Retina (tissue), 1 donor: ENCODE results near the gene PLPP2.
"Not testable (repeated sequence)": the region's sequence is repeated elsewhere in the genome, so short reads cannot be mapped to it uniquely, and the experiment has no call there.

Experiments
- DNase-seq: peaks from one replicate; pipeline ENCODE4 v3.0.0-alpha.2; 2016

Gene PLPP2

DNA sequence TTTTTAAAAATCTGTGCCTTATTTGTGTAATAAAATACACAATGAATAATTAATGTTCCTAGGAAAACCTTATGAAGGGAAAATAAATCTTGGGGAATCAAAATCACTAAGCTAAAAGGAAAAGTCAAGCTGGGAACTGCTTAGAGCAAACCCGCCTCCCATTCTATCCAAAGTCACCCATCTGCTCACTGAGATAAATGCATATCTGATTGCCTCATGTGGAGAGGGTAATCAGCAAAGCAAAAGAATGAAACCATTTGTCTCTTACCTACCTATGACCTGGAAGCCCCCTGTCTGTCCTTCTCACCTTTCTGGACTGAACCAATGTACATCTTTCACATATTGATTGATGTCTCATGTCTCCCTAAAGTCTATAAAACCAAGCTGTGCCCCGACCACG is 34.4 kb downstream of the PLPP2 start:
- DNase-seq = not testable (repeated sequence)

GRCh38 chr19:252421-253186 is 38.6 kb downstream of the PLPP2 start:
- DNase-seq = not testable (repeated sequence)

DNA sequence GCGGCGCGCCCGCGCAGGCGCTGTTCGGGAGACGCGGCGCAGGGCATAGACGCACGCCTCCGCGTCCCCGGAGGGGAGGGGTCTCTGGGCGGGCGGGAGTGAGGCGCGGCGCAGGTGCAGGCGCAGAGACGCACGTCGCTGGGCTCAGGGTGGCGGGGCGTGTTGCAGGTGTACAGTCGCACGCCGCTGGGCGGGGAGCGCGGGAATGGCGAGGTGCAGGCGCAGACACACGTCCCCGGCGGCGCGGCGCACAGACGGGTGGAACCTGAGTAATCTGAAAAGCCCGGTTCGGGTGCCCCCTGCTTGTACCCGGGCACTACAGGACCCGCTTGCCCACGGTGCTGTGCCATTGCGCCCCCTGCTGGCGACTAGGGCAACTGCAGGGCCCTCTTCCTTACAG is 44.7 kb downstream of the PLPP2 start:
- DNase-seq = no peak

DNA sequence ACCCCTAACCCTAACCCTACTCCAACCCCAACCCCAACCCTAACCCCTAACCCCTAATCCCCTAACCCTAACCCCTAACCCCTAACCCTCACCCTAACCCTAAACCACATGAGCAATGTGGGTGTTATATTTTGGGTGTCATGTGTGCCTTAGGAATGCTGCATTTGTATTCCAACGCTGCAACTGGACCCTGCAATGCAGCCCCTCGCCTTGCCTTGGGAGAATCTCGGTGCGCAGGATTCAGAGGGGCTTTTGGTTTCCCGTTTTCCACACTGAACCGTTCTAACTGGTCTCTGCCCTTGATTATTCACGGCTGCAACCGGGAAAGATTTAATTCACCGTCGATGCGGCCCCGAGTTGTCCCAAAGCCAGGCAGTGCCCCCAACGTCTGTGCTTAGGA is 45.3 kb downstream of the PLPP2 start:
- not testable (repeated sequence) for DNase-seq

- DNase-seq = no peak
Observed at GRCh38 chr19:245457-245856, 45.7 kb downstream of the PLPP2 start.
